Glomerular visceral epithelial cell (primary cell): ENCODE results near the gene MIGA2.
"Not testable (repeated sequence)": the region's sequence is repeated elsewhere in the genome, so short reads cannot be mapped to it uniquely, and the experiment has no call there.

ENCODE experiments used
- DNase-seq: peaks from one replicate; pipeline ENCODE4 v3.0.0-alpha.2; 2016; ENCODE audit errors: extremely low spot score

MIGA2 gene, protein sequence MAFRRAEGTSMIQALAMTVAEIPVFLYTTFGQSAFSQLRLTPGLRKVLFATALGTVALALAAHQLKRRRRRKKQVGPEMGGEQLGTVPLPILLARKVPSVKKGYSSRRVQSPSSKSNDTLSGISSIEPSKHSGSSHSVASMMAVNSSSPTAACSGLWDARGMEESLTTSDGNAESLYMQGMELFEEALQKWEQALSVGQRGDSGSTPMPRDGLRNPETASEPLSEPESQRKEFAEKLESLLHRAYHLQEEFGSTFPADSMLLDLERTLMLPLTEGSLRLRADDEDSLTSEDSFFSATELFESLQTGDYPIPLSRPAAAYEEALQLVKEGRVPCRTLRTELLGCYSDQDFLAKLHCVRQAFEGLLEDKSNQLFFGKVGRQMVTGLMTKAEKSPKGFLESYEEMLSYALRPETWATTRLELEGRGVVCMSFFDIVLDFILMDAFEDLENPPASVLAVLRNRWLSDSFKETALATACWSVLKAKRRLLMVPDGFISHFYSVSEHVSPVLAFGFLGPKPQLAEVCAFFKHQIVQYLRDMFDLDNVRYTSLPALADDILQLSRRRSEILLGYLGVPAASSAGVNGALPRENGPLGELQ

DNA sequence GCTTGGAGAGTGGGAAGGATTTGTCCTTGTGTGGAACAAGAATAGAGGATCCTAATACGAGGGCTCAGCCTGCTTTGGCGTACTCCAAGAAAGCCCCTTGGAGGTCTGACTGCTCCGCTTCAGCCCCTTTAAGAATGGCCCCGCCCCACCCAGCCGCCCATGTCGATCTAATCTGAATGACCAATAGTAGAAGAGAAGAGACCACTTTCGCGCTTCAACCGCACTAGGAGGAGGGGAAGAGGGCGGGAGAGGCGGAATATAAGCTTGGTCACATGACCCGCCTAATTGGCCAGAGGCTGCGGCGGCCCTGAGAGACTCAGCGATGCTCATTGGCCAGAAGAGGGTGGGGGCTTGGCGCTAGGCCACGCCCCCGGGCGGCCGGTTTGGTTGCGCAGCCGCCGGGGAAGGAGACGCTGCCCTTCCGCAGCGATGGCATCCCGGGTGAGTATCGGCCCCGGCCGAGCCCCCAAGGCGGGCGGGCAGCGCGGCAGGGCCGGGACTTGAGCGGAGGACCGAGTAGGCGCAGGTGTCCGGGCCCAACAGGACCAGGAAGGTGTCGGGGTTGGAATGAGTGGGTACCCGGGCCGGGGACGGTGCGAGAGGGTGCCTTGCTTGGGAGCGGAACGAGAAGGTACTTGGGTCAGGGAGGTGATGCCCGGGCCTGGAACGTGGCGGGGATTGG lies at the start of gene MIGA2:
MIGA2 (plus strand) TSS at position 386 of the 682 bp plus-strand sequence. CDS start 3,969 bp downstream, outside the sequence.
- peak; percentile 99 for DNase-seq

GRCh38 chr9:128986671-128987070 lies 49.8 kb upstream of the MIGA2 start:
- DNase-seq = no peak

DNA sequence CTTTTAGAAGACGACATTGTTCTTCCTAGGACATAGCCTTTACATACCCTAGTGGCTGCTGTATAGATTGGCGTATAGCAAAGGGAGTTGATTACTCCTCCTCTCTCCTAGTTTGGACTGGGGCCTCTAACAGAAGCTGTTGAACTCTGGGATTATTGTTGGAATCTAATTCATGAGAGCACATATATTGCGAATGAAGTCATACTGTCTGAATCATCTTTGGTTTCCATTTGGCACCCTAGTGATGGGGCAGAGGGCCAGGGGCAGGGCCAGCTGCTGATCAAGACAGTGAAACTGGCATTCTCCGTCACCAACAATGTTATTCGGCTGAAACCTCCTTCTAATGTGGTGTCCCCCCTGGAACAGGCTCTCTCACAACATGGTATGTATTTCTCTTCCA lies 48.6 kb upstream of the MIGA2 start:
- DNase-seq = peak; percentile 82

DNA sequence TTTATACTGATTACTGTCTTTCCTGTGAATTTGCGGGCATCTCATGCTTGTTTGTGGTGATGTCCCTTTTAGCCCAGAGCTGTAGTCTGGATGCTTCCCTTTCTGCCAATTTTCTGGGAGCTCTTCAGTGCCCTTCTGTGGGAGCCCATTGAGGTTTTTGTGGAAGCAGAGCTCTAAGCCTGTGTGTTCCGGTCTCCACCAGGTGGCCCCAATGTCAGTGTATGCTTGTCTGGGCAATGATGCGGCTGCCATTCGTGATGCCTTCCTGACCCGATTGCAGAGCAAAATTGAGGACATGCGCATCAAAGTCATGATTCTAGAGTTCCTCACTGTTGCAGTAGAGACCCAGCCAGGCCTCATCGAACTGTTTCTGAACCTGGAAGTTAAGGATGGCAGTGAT lies 43.4 kb upstream of the MIGA2 start:
- DNase-seq = no peak

- no peak for DNase-seq
Measured at GRCh38 chr9:128995791-128996190, 40.6 kb upstream of the MIGA2 start.

GRCh38 chr9:128998462-128998861 lies 38.0 kb upstream of the MIGA2 start:
- no peak for DNase-seq

DNA sequence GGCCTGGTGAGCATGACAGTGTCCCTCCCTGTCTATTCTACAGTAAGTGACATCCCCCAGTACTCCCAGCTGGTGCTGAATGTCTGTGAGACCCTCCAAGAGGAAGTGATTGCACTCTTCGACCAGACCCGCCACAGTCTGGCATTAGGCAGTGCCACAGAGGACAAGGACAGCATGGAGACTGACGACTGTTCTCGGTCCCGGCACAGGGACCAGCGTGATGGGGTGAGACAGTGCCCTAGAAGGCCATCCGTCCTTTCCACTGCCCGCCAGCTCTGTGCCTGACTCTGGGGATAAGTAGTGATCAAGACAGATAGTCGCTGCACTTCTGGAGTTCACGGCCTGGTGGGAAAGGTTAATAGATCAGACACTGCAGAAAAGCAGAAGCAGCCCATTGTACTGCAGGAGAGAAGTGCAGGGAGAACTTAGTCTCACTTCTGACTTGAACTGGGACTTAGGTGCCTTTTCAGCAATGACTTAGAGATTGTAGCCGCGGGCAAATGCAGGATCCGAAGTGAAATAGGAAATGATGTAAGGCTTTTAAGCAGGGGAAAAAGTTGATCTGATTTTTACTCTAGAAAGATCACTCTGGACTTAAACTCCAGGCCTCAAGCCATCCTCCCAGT lies 36.7 kb upstream of the MIGA2 start:
- no peak for DNase-seq

GRCh38 chr9:129001504-129002325 lies 34.7 kb upstream of the MIGA2 start:
- no peak for DNase-seq

- no peak for DNase-seq
Measured at GRCh38 chr9:129002992-129003391, 33.4 kb upstream of the MIGA2 start.

GRCh38 chr9:129004173-129004572 lies 32.3 kb upstream of the MIGA2 start:
- not testable (repeated sequence) for DNase-seq

DNA sequence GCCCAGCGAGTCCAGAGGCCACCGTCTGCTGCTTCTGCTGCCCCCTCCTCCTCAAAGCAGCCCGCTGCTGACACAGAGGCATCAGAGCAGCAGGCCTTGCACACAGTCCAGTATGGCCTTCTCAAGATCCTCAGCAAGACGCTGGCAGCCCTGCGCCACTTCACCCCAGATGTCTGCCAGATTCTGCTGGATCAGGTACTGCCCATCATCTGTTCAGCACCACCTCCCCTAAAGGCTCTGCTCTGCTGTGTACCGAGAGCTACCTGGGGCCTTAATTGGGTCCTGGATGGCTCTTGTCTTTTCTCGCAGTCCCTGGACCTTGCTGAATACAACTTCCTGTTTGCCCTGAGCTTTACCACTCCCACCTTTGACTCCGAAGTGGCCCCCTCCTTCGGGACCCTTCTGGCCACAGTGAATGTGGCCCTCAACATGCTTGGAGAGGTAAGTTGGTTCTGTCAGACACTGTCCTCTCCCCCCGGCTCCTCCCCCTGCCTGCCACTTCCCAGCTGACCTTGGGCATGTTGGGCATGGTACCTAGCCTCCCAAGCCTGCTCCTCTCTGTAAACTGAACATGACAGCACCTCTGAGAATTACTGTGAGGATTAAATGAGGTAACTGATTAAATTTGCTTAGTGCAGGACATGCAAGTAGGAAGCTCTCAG lies 31.0 kb upstream of the MIGA2 start:
- no peak for DNase-seq

DNA sequence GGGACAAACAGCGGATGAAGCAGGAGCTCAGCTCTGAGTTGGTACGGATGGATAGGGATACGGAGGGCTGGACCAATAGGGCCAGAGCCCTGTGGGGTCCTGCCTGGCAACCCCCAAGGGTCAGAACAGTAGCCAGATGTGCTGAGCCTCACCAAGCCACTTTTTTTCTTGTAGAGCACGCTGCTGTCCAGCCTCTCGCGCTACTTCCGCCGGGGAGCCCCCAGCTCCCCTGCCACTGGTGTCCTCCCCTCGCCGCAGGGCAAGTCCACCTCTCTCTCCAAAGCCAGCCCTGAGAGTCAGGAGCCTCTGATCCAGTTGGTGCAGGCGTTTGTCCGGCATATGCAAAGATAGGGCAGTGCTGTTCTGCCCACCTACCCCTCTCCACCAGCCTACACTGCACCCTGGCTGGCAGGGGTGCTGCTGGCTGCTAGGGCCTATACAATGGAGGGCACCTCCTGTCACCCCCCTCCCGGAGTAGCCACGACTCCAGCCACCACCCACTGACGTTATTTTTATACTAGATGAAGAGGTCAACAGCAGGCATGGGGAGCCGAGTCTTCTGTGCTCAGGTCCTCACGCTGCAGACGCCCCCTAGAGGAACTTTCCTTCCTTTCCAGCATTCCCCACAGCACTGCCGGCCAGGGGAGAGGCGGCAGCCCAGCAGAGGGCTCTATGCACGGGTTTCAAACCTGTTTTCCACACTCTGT lies 29.9 kb upstream of the MIGA2 start:
- DNase-seq = peak; percentile 70

DNA sequence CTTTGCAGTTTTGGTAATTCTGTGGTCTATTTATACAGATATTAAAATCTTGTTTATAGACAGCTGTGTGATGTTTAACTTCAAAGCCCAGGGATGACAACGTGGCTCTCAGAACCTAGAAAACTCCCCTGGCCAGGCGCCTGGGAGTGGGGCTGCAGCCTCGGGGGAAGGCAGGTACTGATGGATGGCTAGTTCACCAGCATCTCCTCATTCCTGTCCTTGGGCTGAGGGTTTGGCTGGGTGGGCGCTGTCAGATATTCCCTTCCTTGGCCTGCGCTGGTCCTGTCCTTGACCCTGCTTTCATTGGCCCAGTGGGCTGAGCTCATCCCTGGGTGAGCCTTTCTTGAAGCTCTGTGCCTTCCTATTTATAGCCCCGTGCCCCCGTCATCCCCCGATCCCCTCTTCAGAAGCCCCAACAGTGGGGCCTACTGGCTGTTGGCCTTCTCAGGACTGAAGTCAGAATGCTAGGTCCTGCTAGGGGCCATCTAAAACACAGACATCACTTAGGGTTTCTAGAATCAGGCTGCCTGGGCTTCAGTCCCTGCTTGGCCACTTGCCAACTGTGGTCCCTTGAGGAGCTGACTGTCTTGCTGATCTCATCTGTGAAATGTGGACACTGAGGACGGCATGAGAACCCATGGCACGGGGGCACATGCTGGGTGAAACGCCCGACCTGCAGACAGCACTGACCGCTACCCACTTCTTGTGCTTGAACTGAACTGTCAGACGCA lies 29.2 kb upstream of the MIGA2 start:
- no peak for DNase-seq

DNA sequence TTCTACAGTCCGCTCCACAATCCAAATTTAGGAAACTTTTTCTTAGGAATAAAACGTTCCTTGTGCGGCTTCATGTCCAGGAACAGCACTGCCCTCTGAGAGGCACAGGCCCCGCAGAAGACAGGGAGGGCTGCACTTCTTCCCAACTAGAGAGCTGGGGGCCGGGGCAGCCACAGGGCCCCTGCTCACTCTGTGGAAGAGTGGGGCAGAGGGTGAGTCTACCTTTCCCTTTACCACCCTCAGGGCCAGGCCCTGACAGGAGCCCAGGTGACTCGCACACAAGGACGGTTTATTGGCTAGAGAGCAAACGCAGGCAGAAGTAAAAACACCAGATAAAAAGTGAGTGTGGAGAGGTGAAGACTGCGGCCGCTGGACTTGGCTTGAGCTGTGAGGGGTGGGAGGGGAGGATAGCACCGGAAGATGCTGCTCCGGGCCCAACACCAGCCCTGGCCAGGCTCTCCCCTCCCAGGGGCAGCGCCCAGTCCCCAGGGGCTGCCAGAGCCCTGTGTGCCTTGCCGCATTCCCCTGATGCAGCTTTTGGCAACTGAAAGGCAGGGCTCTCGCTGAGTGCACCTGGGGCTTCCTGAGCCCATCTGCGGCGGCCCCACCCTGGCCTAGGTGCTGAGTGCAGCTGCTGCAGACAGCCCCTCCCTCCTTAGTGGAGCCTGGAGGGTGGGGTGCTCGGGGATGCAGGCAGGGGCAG lies 28.5 kb upstream of the MIGA2 start:
- no peak for DNase-seq

- no peak for DNase-seq
Measured at GRCh38 chr9:129008469-129008965, 27.9 kb upstream of the MIGA2 start.

DNA sequence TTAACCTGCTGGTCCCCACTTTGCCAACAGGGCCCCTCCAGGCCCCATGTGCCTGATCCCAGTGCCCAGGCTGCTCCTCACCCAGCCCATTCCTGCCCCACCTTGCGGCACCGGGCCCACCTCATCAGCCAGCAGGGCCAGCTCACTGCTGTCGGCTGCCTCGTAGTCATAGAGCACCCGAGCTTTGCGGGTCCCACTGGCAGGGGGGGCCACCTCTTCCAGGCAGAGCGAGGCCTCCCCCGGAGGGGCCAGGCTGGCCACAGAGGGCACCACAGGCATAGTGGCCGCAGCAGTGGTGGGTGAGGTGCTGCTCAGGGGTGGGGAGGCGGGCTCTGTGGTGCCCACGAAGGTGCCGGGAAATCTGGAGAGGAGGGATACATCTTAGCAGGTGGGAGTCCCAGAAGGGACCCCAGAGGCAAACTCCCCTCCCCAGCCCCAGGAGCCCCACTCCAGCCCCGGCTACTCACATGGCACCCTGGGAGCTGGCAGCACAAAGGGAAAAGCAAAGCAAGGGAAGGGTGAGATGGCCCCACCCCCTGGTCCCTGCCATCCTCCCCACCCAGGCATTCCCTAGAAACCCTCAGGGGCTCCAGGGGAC lies 27.3 kb upstream of the MIGA2 start:
- no peak for DNase-seq

GRCh38 chr9:129009584-129010141 lies 26.8 kb upstream of the MIGA2 start:
- no peak for DNase-seq
